ENCODE data around the gene IL17RA. TPM values are rescaled to one million over a fixed set of nuclear protein-coding genes. Genes with fewer than 3 reads are reported as not detected.

IL17RA gene
- total and polyA plus RNA-seq, 4 donors: 9.0 to 45.1 (median 22.6) TPM

GRCh38 chr22:17117400-17117799, 32.6 kb downstream of the IL17RA start:
- DNase-seq: no peak
- no peak for TF ChIP-seq CTCF (IDR thresholded peaks at IDR 0.05; ENCODE audit: control extremely low read depth, extremely low read depth)
- 41 to 53% methylated on average over 3 of the region's 3 CpGs for WGBS, 2 donors
- H3K27ac ChIP-seq (ENCODE audit: low read depth in 1 of 2, low read length in 1 of 2): no peak overlapping the region
- peaks cover 4 to 21% (median 15%) of the 10 kb centered on the region in 3 donors for H3K27me3 ChIP-seq (ENCODE audit: control insufficient read depth in 3 of 3, insufficient read depth in 3 of 3, low read length in 2 of 3)
- no peak overlapping the region for H3K9ac ChIP-seq (ENCODE audit: insufficient read depth in 1 of 2, low read length in 2 of 2)
- no peak for ATAC-seq (ENCODE audit: insufficient read depth, low FRiP score)
- H3K9me3 ChIP-seq (ENCODE audit: control insufficient read depth in 4 of 4, insufficient read depth in 3 of 4, low read length in 3 of 4): peaks cover 0 to 5% (median 0%) of the 10 kb centered on the region in 4 donors
- peaks cover 0 to 23% (median 4%) of the 10 kb centered on the region in 5 donors for H3K4me1 ChIP-seq (ENCODE audit: control insufficient read depth in 5 of 5, insufficient read depth in 5 of 5, low read length in 5 of 5)
- H3K4me3 ChIP-seq: no peak overlapping the region
- H3K36me3 ChIP-seq (ENCODE audit: control insufficient read depth in 4 of 4, insufficient read depth in 4 of 4, low read length in 4 of 4): no peaks in the 10 kb centered on the region

- Histone ChIP-seq H3K9ac (ENCODE audit: insufficient read depth in 1 of 2, low read length in 2 of 2) (no peak overlapping the region), H3K36me3 (ENCODE audit: control insufficient read depth in 4 of 4, insufficient read depth in 4 of 4, low read length in 4 of 4) (no peaks in the 10 kb centered on the region), H3K4me3 (no peak overlapping the region), H3K27ac (ENCODE audit: low read depth in 1 of 2, low read length in 1 of 2) (no peak overlapping the region), H3K9me3 (ENCODE audit: control insufficient read depth in 4 of 4, insufficient read depth in 3 of 4, low read length in 3 of 4) (peaks cover 0 to 6% (median 0%) of the 10 kb centered on the region in 4 donors), H3K27me3 (ENCODE audit: control insufficient read depth in 3 of 3, insufficient read depth in 3 of 3, low read length in 2 of 3) (peaks cover 4 to 23% (median 17%) of the 10 kb centered on the region in 3 donors), H3K4me1 (ENCODE audit: control insufficient read depth in 5 of 5, insufficient read depth in 5 of 5, low read length in 5 of 5) (peaks cover 0 to 21% (median 4%) of the 10 kb centered on the region in 5 donors)
- TF ChIP-seq CTCF (IDR thresholded peaks at IDR 0.05; ENCODE audit: control extremely low read depth, extremely low read depth): no peak
- 6 to 18% methylated on average over 4 of the region's 4 CpGs for WGBS, 2 donors
- no peak for DNase-seq
- ATAC-seq (ENCODE audit: insufficient read depth, low FRiP score): no peak
Measured at GRCh38 chr22:17117890-17118289, 33.1 kb downstream of the IL17RA start.

DNA sequence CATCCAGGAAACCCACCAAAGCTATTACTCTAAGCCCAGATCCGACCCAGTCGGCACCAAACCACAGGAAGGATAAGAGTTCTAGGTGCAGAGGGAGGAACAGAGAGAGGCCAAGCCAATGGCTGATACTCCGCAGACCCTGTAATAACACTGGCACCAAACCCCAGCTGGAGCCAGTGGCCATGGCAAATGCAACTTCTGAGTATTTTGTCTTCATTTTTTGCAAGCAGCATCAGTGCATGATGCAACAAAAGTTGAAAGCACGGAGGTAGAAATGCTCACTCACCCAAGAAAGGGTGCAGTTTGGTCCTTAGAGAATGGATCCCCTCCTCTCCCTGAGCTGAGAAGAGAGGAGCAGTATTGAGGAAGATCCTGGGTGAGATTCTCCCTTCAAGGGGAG, 33.5 kb downstream of the IL17RA start:
- H3K27me3 ChIP-seq (ENCODE audit: control insufficient read depth in 3 of 3, insufficient read depth in 3 of 3, low read length in 2 of 3): peaks cover 4 to 23% (median 17%) of the 10 kb centered on the region in 3 donors
- peaks cover 0 to 6% (median 0%) of the 10 kb centered on the region in 4 donors for H3K9me3 ChIP-seq (ENCODE audit: control insufficient read depth in 4 of 4, insufficient read depth in 3 of 4, low read length in 3 of 4)
- H3K27ac ChIP-seq (ENCODE audit: low read depth in 1 of 2, low read length in 1 of 2): no peak overlapping the region
- H3K4me3 ChIP-seq: no peak overlapping the region
- ATAC-seq (ENCODE audit: insufficient read depth, low FRiP score) (no peak), DNase-seq (no peak)
- H3K4me1 ChIP-seq (ENCODE audit: control insufficient read depth in 5 of 5, insufficient read depth in 5 of 5, low read length in 5 of 5): peaks cover 0 to 21% (median 4%) of the 10 kb centered on the region in 5 donors
- TF ChIP-seq CTCF (IDR thresholded peaks at IDR 0.05; ENCODE audit: control extremely low read depth, extremely low read depth): no peak
- no peaks in the 10 kb centered on the region for H3K36me3 ChIP-seq (ENCODE audit: control insufficient read depth in 4 of 4, insufficient read depth in 4 of 4, low read length in 4 of 4)
- H3K9ac ChIP-seq (ENCODE audit: insufficient read depth in 1 of 2, low read length in 2 of 2): no peak overlapping the region
- WGBS, 2 donors: 42 to 64% methylated on average over 4 of the region's 4 CpGs

Data from lung (tissue), 12 donors.